Right lobe of liver (tissue), 4 donors: Measurements from ENCODE around the gene DISP3.

Experiments
- CTCF ChIP-seq, 4 donors: fragments of 200-600 bp in 3 of 4; fragments of 450-650 bp in 1 of 4; IDR thresholded peaks; one replicate each; pipeline versions ENCODE4 v1.5.1 to v1.8.0; 2016 to 2022; ENCODE audit warnings: antibody characterized with exemption in 4 of 4, mild to moderate bottlenecking in 2 of 4
- POLR2A ChIP-seq: fragments of 450-650 bp; IDR thresholded peaks from one replicate; pipeline ENCODE4 v1.6.1; 2017; ENCODE audit warnings: antibody characterized with exemption, mild to moderate bottlenecking
- donor health status: DM: no; HTN: no; CAD: no.
- donor health status: DM: no; HTN: no; CAD: no.
- donor health status: DM: no; HTN: yes; CAD: no.

GRCh38 chr1:11575553-11575952 lies 96.6 kb downstream of the DISP3 start:
- TF ChIP-seq CTCF (IDR thresholded peaks at IDR 0.05) (no peak), POLR2A (no peak)
